Cardiac septum (tissue), 1 donor: ENCODE measurements around the gene C16orf74. TPM values are rescaled to one million over a fixed set of nuclear protein-coding genes. Genes with fewer than 3 reads are reported as not detected.

Source experiments
- DNase-seq: peaks from one replicate; pipeline ENCODE4 v3.0.0-alpha.2; 2020; ENCODE audit warnings: low spot score
- intact Hi-C: fragments of 100-400 bp; cut with DNase I; formaldehyde crosslinking; loops from one replicate; pipeline ENCODE4 v1.14.0; 2022
- long read RNA-seq: library from polyadenylated mRNA; unstranded; transcript quantifications from one replicate; pipeline ENCODE4 v2.0.0, GENCODE V29; 2021
- total RNA-seq: library from RNA; stranded (reverse); fragmentation: NEBNext Ultra II Directional; extraction: Animal tissue kit (Norgen Biotek cat#: 25700); gene quantifications from one replicate; pipeline ENCODE4 v1.2.1, GENCODE V29; 2021
- donor health status: DM: no; HTN: no; CAD: no.

C16orf74 gene
- total RNA-seq: 0.51 TPM
- long read RNA-seq: 0 reads

- DNase-seq: no peak
- intact Hi-C loops: no loop called here
These were observed at the start of gene C16orf74 for GRCh38 chr16:85750827-85751697. Gene C16orf74, minus strand, starts transcription at chr16:85751096. Its CDS starts 15,879 bp downstream, at chr16:85735217.

GRCh38 chr16:85800321-85800669, 49.4 kb upstream of the C16orf74 start:
- intact Hi-C loops: no loop called here
- no peak for DNase-seq

- intact Hi-C loops: no loop called here
- peak; percentile 98 for DNase-seq
These were observed 48.8 kb upstream of the C16orf74 start, which contains the start of the genes COX4I1 and EMC8 for GRCh38 chr16:85799497-85800320. Gene COX4I1, plus strand, starts transcription at chr16:85799695. Its CDS starts 1,511 bp downstream, at chr16:85801206. Gene EMC8, minus strand, starts transcription at chr16:85799544. Its CDS starts 249 bp downstream, at chr16:85799295.

- intact Hi-C loops: no loop called here
- no peak for DNase-seq
These were observed 48.1 kb upstream of the C16orf74 start for GRCh38 chr16:85798901-85799496.

DNA sequence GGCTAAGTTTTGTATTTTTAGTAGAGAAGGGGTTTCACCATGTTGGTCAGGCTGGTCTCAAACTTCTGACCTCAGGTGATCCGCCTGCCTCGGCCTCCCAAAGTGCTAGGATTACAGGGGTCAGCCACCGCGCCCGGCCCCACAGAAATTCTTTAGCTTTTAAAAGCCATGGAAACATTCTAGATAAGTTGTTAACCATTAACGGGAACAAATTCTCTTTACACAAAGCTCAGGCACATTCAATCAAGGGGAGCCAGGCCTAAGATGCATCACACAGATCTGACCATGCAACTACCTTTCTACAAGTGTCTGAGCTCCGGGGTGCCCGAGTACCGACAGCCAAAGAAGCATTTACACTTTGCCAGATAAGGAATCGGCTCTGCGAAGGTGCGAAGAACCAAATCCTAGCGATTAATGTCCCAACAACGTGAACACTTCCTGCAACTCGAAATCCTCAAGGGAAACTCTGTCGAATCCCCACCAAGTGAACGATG, 47.4 kb upstream of the C16orf74 start:
- DNase-seq: no peak
- intact Hi-C loops: no loop called here

- DNase-seq: no peak
- intact Hi-C loops: no loop called here
These were observed 45.7 kb upstream of the C16orf74 start for GRCh38 chr16:85796599-85796998.

DNA sequence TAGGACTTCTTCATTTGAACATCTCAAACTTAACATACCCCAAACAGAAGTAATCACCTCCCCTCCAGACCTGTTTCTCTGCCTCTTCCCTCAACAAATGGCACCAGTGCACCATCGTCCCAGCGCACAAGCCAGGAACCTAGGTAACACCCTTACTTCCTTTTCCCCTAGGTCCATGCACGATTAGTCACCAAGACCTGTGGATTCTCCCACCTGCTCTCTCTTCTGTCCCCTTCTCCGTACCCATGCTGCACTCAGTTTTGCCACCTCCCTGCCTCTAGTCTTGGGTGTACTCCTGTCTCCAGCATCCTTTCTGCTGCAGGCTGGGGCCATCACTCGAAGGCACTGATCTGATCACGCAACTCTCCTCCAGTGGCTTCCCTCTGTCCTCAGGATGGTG, 45.3 kb upstream of the C16orf74 start:
- no peak for DNase-seq
- intact Hi-C loops: no loop called here

GRCh38 chr16:85794696-85795095, 43.8 kb upstream of the C16orf74 start:
- intact Hi-C loops: no loop called here
- DNase-seq: no peak

DNA sequence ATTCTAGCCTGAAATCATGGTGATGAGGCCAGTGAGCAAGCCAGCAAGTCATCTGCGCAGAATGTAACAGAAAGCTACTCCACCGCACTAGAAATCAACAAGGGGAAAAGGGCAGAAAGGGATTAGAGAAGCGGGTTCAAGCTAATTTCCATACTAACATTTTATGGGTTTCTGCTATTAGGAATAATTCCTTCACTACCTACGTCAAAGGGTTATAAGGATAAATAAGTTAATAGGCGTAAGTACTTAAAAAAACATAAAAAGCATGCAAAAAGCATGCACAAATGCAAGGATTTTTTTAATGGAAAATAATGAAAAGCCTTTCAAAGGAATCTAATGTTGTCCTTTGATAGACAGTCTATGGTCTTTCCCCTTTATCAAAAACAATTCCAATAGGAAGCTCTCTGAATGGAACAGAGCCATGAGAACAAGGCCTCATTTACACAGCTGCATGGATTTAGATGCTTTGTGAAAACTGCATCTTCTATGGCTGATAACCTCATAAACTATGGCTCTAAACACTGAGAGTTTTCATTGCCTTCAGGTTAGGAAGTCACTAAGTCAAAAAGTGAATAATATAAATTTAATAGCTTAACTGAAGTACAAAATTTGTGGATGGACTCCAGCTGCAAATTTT, 42.9 kb upstream of the C16orf74 start:
- no peak for DNase-seq
- intact Hi-C loops: no loop called here

- intact Hi-C loops: no loop called here
These were observed 38.9 kb upstream of the C16orf74 start for GRCh38 chr16:85789773-85790172.

DNA sequence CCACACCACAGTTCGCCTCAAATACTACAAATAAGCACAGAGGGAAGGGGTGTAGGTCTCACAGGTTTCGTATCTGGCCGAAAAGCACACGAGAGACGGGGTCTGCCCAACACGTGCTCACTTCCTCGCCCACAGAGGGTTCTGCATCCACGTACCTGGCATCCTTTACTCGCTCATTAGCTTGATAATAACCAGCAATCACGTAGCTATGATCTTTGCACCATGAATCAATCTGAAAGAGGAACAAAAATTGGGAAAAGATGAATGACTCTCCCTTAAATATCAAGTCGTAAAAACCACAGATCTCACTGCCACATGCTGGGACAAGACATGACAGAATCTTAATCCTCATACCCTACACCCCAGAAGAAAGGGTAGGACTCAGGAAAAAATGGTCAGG, 37.9 kb upstream of the C16orf74 start:
- intact Hi-C loops: no loop called here
- DNase-seq: no peak

More at GRCh38 chr16:85789773-85790172, 38.9 kb upstream of the C16orf74 start:
- DNase-seq: no peak

DNA sequence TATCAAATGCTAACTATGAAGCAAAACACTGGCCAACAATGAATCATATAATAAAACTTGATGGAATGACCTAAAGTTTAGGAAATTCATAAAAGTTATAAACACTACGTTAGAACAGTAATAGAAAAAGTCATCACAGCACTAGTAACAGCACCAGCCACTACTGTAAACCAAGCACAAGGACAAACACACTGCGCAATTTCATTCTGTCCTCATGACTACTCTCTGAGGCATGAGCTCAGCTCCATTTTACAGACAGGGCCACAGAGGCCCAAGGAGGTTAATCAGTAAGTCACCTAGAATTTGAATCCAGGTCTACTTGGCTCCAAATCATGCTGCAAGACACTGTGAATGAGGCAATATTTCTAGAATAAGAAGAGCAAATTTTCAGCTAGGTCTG, 35.0 kb upstream of the C16orf74 start:
- intact Hi-C loops: no loop called here

GRCh38 chr16:85784813-85785212, 33.9 kb upstream of the C16orf74 start:
- intact Hi-C loops: no loop called here
- no peak for DNase-seq

More for the DNA sequence above, 35.0 kb upstream of the C16orf74 start:
- no peak for DNase-seq

- DNase-seq: no peak
- intact Hi-C loops: no loop called here
These were observed 32.5 kb upstream of the C16orf74 start for GRCh38 chr16:85783441-85783840.

DNA sequence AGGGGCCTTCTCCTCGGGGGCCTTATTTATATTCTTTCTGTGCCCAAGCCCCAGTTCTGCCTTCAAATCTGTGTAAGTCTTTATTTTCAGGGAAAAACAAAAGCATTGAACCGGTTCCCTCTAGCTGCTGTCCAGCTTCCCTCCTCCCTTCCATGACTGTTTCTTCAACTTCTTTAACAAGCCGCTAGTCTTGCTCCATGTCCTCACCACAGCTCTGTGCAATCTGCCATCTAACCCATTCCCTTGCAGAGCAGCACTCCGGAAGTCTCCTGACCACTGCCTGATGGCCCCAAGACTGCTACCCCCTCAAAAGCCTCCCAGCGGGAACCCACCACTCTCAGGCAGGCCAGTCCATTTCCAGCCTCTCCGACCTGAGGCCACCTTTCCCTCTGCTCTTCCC, 31.6 kb upstream of the C16orf74 start:
- intact Hi-C loops: no loop called here
- no peak for DNase-seq

DNA sequence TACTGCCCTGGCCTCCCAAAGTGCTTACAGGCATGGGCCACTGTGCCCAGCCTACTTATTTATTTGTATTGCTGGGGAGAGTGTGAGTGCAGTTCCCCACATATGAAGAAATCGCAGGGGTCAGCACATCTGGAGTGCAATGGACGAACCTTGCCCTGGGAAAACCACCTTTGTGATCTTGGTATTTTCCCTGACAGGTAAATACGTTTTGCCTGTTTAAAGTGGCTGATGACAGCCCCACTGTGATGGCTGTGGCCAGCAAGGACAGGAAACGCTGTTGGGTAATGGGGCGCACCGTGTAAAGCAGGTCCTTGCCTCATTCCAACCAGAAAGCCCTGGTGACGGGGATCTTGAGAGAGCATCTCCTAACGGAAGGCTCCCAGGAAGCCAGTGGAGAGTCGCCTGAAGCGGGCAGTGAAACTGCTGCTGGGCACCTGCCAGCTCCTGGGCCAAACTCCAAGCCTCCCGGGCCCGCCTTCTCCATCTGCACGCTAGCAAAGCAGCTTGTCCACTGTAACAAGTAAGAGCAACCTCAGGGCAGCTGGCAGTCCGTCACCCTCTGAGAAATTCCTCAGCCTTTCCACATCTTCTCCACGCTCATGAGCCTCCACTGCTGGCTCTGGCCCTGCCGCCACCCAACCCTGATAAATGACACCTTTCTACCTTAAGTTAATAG, 30.9 kb upstream of the C16orf74 start:
- DNase-seq: no peak
- intact Hi-C loops: no loop called here

DNA sequence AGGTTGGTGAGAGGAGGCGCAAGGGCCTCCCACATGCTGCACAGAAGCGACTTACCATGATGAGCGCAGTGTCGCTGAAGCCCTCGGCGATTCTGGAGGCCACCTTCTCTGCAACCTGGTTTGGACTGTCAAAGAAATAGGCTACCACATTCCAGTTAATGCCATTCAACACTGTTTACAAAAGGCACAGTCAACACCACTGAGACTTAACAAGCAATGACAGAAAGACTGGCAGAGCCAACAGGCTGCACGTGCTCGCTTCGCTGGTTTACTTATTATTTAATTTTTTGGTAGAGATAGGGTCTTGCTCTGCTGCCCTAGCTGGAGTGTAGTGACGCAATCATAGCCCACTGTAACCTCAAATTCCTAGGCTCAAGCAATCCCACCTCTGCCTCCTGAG, 30.3 kb upstream of the C16orf74 start:
- no peak for DNase-seq
- intact Hi-C loops: no loop called here

DNA sequence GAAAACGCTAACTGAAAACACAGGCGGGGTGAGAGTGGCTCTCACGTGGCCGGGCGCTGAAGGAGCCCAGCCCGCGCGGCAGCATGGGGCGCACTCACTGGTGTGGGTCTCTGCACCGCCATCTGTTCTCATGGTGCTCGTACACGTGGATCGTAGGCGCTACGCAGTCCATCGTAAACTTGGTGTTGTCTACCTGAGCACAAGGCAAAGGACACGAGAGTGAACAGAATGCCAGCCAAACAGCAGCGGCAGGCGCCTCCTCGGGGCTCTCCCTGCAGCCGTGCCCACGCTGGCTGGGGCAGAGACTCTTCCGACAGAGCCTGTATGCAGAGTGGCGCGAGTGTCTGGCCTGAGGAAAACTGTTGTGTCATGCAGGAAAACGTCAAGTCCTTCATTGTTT, 29.4 kb upstream of the C16orf74 start:
- intact Hi-C loops: no loop called here
- DNase-seq: no peak

GRCh38 chr16:85778873-85779272, 28.0 kb upstream of the C16orf74 start:
- DNase-seq: no peak
- intact Hi-C loops: no loop called here
